GM06990 (cell line): ENCODE measurements around the gene OR2A25.

Experiments used
- DNase-seq: peaks from one replicate; pipeline ENCODE4 v3.0.0-alpha.2; 2011; ENCODE audit not compliant: insufficient read length; ENCODE audit errors: extremely low read depth
- H3K27me3 ChIP-seq: replicated peaks from 2 replicates; pipeline ENCODE4 v1.6.0; 2011; ENCODE audit warnings: low read length; ENCODE audit not compliant: control insufficient read depth, insufficient read depth
- H3K36me3 ChIP-seq: 2 replicates; pipeline ENCODE4 v1.5.1; 2011; ENCODE audit warnings: low read length; ENCODE audit not compliant: control insufficient read depth, insufficient read depth
- H3K4me3 ChIP-seq: replicated peaks from 2 replicates; pipeline ENCODE4 v1.5.1; 2011; ENCODE audit warnings: low read depth, mild to moderate bottlenecking, control low read depth, low read length
- CTCF ChIP-seq: IDR thresholded peaks from 2 replicates; pipeline ENCODE4 v1.5.1; 2011; ENCODE audit warnings: low read length, control low read depth, mild to moderate bottlenecking, inconsistent platforms; ENCODE audit not compliant: insufficient read depth, poor library complexity, severe bottlenecking

Gene OR2A25

DNA sequence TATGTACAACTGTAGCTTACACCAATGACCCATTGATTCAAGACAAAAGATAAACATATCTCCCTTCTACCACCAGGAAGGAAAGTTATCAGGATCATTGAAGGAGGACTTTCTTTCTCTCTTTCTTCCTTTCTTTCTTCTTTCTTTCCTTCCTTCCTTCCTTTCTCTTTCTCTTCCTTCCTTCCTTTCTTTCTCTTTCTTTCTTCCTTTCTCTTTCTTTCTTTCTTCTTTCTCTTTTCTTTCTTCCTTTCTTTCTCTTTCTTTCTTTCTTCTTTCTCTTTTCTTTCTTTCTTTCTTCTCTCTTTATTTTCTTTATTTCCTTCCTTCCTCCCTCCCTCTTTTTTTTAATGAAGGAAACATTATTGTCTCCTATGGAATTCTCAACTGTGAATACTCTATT is 29.2 kb downstream of the OR2A25 start:
- Histone ChIP-seq H3K36me3 (no peaks in the 10 kb centered on the region), H3K27me3 (no peaks in the 10 kb centered on the region), H3K4me3 (no peak overlapping the region)
- no peak for DNase-seq
- TF ChIP-seq CTCF, result no peak

DNA sequence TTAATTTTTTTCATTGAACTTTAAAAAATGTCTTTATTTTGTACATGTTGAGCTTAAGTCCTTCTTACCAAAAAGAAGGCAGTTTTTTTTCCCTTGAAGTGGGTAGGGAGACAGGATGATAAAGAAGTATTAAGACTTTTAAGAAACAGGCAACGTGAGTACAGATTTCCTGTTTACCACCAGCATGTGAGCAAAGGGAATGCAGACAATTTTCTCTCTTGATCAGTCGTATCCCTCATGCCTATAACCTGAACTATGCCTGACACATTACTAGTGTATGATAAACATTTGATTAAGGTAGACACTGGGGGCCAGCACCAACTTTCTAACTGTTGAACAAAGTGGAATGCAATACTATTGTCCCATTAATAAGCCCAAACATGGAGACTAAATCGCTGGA is 31.0 kb downstream of the OR2A25 start:
- no peak for TF ChIP-seq CTCF
- no peak for DNase-seq
- Histone ChIP-seq H3K4me3 (no peak overlapping the region), H3K27me3 (no peaks in the 10 kb centered on the region), H3K36me3 (no peaks in the 10 kb centered on the region)

DNA sequence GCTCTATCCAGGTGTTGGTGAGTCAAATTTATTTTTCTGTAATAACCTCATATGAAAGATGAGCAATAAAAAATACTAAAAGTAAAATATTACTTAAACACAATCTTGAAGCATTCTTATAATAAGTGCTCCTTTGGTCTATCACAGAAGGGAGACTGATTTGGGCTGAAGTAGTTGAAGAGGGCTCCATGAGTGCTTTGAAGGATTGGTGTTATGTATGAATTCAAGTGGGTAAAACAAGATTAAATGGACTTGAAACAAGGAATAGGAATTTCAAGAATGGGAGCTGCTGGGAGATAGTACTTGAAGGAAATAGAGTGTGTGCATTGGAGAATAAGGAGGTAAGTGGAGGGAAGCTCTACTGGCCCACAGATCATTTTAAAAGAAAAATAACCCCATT is 32.4 kb downstream of the OR2A25 start:
- H3K27me3 ChIP-seq, result no peaks in the 10 kb centered on the region
- H3K36me3 ChIP-seq, result no peaks in the 10 kb centered on the region
- DNase-seq, result no peak
- no peak for TF ChIP-seq CTCF
- H3K4me3 ChIP-seq, result no peak overlapping the region

- H3K36me3 ChIP-seq, result no peaks in the 10 kb centered on the region
- no peaks in the 10 kb centered on the region for H3K27me3 ChIP-seq
- no peak overlapping the region for H3K4me3 ChIP-seq
- TF ChIP-seq CTCF, result no peak
- no peak for DNase-seq
Observed at GRCh38 chr7:144105211-144105610, 35.6 kb downstream of the OR2A25 start.

GRCh38 chr7:144109283-144109682 is 39.7 kb downstream of the OR2A25 start, which contains the start of gene OR2A2:
Gene OR2A2, plus strand, starts transcription at chr7:144109583. Its CDS starts 0 bp downstream, at chr7:144109583.
- no peaks in the 10 kb centered on the region for H3K36me3 ChIP-seq
- DNase-seq, result no peak
- no peak for TF ChIP-seq CTCF
- no peak within 1 kb of the TSS for H3K4me3 ChIP-seq
- no peaks in the 10 kb centered on the region for H3K27me3 ChIP-seq

- no peak for DNase-seq
- no peak overlapping the region for H3K4me3 ChIP-seq
- no peaks in the 10 kb centered on the region for H3K27me3 ChIP-seq
- TF ChIP-seq CTCF, result no peak
- no peaks in the 10 kb centered on the region for H3K36me3 ChIP-seq
Observed at GRCh38 chr7:144110272-144110671, 40.7 kb downstream of the OR2A25 start.
